Uterus (tissue), 4 donors: Measurements from ENCODE around the gene GGCX. TPM values are rescaled to one million over a fixed set of nuclear protein-coding genes. Genes with fewer than 3 reads are reported as not detected.

Source experiments
- DNase-seq, 2 donors: peaks; one replicate each; pipeline ENCODE4 v3.0.0-alpha.2; 2019 to 2020
- H3K27ac ChIP-seq, 2 donors: fragments of 200-600 bp; sonication (generic); 1 replicate in 1 of 2; 2 replicates in 1 of 2; pipeline ENCODE4 v1.5.1; 2016 to 2018
- H3K27me3 ChIP-seq, 2 donors: fragments of 200-600 bp; sonication (generic); one replicate each; pipeline ENCODE4 v1.5.1; 2018 to 2019; ENCODE audit warnings: control low read depth in 1 of 2
- H3K36me3 ChIP-seq, 2 donors: fragments of 200-600 bp; sonication (generic); one replicate each; pipeline ENCODE4 v1.5.1; 2019; ENCODE audit warnings: control low read depth in 1 of 2
- H3K4me1 ChIP-seq, 2 donors: fragments of 200-600 bp; sonication (generic); one replicate each; pipeline ENCODE4 v1.5.1; 2018 to 2019; ENCODE audit warnings: control low read depth in 1 of 2
- H3K4me3 ChIP-seq, 2 donors: fragments of 200-600 bp; sonication (generic); 1 replicate in 1 of 2; 2 replicates in 1 of 2; pipeline ENCODE4 v1.5.1; 2018 to 2019; ENCODE audit warnings: mild to moderate bottlenecking in 1 of 2
- H3K9me3 ChIP-seq, 2 donors: fragments of 200-600 bp; sonication (generic); one replicate each; pipeline ENCODE4 v1.5.1; 2019; ENCODE audit warnings: control low read depth in 1 of 2
- CTCF ChIP-seq, 4 experiments: fragments of 200-600 bp in 2 of 4; fragments of 450-650 bp in 2 of 4; sonication (generic) in 2 of 4; IDR thresholded peaks; one replicate each; pipeline ENCODE4 v1.5.1; 2016 to 2019; ENCODE audit warnings: antibody characterized with exemption in 4 of 4, mild to moderate bottlenecking in 2 of 4, moderate library complexity in 1 of 4
- POLR2A ChIP-seq, 2 donors: fragments of 450-650 bp; IDR thresholded peaks; one replicate each; pipeline ENCODE4 v1.6.1; 2016; ENCODE audit warnings: antibody characterized with exemption in 2 of 2, mild to moderate bottlenecking in 1 of 2, moderate library complexity in 1 of 2
- intact Hi-C: fragments of 100-400 bp; cut with DNase I; formaldehyde crosslinking; loops from one replicate; pipeline ENCODE4 v1.15.1; 2023; ENCODE audit warnings: low total_unique reads
- total RNA-seq, 4 donors: library from RNA; depleted of rRNA in 3 of 4; stranded (reverse); fragments of >200 nt in 3 of 4; gene quantifications; one replicate each; pipeline versions ENCODE4 v1.1.0 to v1.2.4, GENCODE V29; 2014 to 2023
- donor health status: DM: yes; HTN: yes; CAD: no.

The GGCX gene
- total RNA-seq, 4 donors from 2014 or later = 14.1 to 54.1 (median 37.9) TPM

GRCh38 chr2:85534099-85534498 is 27.2 kb downstream of the GGCX start:
- no peak overlapping the region for H3K4me3 ChIP-seq
- no peaks in the 10 kb centered on the region for H3K9me3 ChIP-seq
- intact Hi-C loops = no loop called here
- no peak overlapping the region for H3K27ac ChIP-seq
- DNase-seq = no peak
- H3K4me1 ChIP-seq = peaks cover 0 to 11% of the 10 kb centered on the region in 2 donors
- no peaks in the 10 kb centered on the region for H3K36me3 ChIP-seq
- no peak for TF ChIP-seq POLR2A (IDR thresholded peaks at IDR 0.05)
- no peak for TF ChIP-seq CTCF (IDR thresholded peaks at IDR 0.05)
- no peaks in the 10 kb centered on the region for H3K27me3 ChIP-seq

DNA sequence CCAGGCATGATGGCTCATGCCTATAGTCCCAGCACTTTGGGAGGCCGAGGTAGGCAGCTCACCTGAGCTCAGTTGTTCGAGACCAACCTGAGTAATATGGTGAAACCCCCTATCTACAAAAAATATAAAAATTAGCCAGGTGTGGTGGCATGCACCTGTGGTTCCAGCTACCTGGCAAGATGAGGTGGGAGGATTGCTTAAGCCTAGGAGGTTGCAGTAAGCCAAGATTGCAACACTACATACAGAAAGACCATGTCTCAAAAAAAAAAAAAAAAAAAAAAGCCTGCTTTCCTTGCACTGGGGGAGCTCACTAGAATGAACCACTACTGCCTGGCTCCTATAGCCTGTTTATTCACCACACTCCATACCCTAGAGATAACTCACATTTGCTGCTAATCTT is 29.7 kb downstream of the GGCX start:
- no peaks in the 10 kb centered on the region for H3K36me3 ChIP-seq
- H3K9me3 ChIP-seq = no peaks in the 10 kb centered on the region
- H3K27ac ChIP-seq = no peak overlapping the region
- no peak for DNase-seq
- intact Hi-C loops = no loop called here
- peaks cover 0 to 5% of the 10 kb centered on the region in 2 donors for H3K4me1 ChIP-seq
- no peak for TF ChIP-seq POLR2A (IDR thresholded peaks at IDR 0.05)
- no peak for TF ChIP-seq CTCF (IDR thresholded peaks at IDR 0.05)
- no peaks in the 10 kb centered on the region for H3K27me3 ChIP-seq
- H3K4me3 ChIP-seq = no peak overlapping the region

- intact Hi-C loops = no loop called here
- Histone ChIP-seq H3K9me3 (no peaks in the 10 kb centered on the region), H3K4me3 (no peak overlapping the region), H3K27me3 (no peaks in the 10 kb centered on the region), H3K4me1 (no peaks in the 10 kb centered on the region), H3K36me3 (no peaks in the 10 kb centered on the region), H3K27ac (no peak overlapping the region)
- TF ChIP-seq POLR2A (IDR thresholded peaks at IDR 0.05) (no peak), CTCF (IDR thresholded peaks at IDR 0.05) (no peak)
- DNase-seq = no peak
Observed at GRCh38 chr2:85529809-85530208, 31.5 kb downstream of the GGCX start.

DNA sequence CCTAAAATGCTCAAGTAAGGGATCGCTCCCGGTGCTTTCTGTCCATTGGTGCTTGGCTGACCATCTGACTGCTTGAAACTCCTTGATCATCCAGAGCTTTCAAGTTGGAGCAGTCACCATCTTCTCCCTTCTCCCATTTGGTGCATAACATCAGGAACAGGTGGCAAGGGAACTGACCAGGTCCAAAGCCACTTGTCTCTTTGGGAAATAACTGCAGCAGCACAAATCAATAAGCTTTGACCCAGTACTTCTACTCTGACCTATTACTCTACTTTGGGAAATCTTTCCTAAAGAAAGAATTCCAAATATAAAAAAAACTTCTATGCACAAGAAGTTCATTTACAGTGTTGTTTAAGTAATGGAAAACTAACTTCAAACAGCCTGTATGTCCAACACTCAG is 32.9 kb downstream of the GGCX start:
- no peak for DNase-seq
- Histone ChIP-seq H3K9me3 (no peaks in the 10 kb centered on the region), H3K4me1 (no peaks in the 10 kb centered on the region), H3K36me3 (no peaks in the 10 kb centered on the region), H3K27ac (no peak overlapping the region), H3K4me3 (no peak overlapping the region), H3K27me3 (no peaks in the 10 kb centered on the region)
- intact Hi-C loops = no loop called here
- no peak for TF ChIP-seq CTCF (IDR thresholded peaks at IDR 0.05)
- TF ChIP-seq POLR2A (IDR thresholded peaks at IDR 0.05) = no peak

- DNase-seq = no peak
- Histone ChIP-seq H3K9me3 (no peaks in the 10 kb centered on the region), H3K27ac (no peak overlapping the region), H3K4me1 (no peaks in the 10 kb centered on the region), H3K36me3 (no peaks in the 10 kb centered on the region), H3K4me3 (no peak overlapping the region), H3K27me3 (no peaks in the 10 kb centered on the region)
- intact Hi-C loops = no loop called here
- TF ChIP-seq POLR2A (IDR thresholded peaks at IDR 0.05) = no peak
- TF ChIP-seq CTCF (IDR thresholded peaks at IDR 0.05) = no peak
Observed at GRCh38 chr2:85527787-85528186, 33.5 kb downstream of the GGCX start.
